Measurements from ENCODE around the gene RCN1.

- no peak for TF ChIP-seq CTCF (IDR thresholded peaks at IDR 0.05; ENCODE audit: insufficient read depth, low read length, poor library complexity, severe bottlenecking)
- TF ChIP-seq EZH2phosphoT487 (conservative IDR thresholded peaks at IDR 0.05; ENCODE audit: low read length) = no peak
Measured at GRCh38 chr11:32055861-32056260, 35.0 kb upstream of the RCN1 start.
